Stimulated activated naive B cell treated with anti-CD40 and anti-IgM and Interleukin-4, amounts not matched to agents 10 μg/mL and 1 μg/mL and 100 μg/mL, for 72 hours (primary cell): Measurements from ENCODE around the gene IL10RA.

Experiments
- ATAC-seq, 2 donors: fragments of 150-1000 bp; cut with Tn5 transposase; replicated peaks; 2 replicates each; pipeline ENCODE4 v1.10.0; 2021; ENCODE audit warnings: moderate library complexity in 1 of 2
- DNase-seq: peaks from one replicate; pipeline ENCODE4 v3.0.0; 2021
- H3K27ac Mint-ChIP-seq: one replicate; pipeline ENCODE4 v1.8.0; 2022; ENCODE audit warnings: mild to moderate bottlenecking, mixed read lengths
- H3K27me3 Mint-ChIP-seq, 2 donors: one replicate each; pipeline ENCODE4 v1.8.0; 2022; ENCODE audit warnings: mixed read lengths in 2 of 2
- H3K36me3 Mint-ChIP-seq, 2 donors: one replicate each; pipeline ENCODE4 v1.8.0; 2022; ENCODE audit warnings: mixed read lengths in 2 of 2, mild to moderate bottlenecking in 1 of 2
- H3K4me1 Mint-ChIP-seq, 2 donors: one replicate each; pipeline ENCODE4 v1.8.0; 2022; ENCODE audit warnings: mixed read lengths in 2 of 2, mild to moderate bottlenecking in 1 of 2
- H3K4me3 Mint-ChIP-seq, 2 donors: one replicate each; pipeline ENCODE4 v1.8.0; 2022; ENCODE audit warnings: mild to moderate bottlenecking in 2 of 2, mixed read lengths in 2 of 2, moderate library complexity in 1 of 2
- H3K9me3 Mint-ChIP-seq, 2 donors: one replicate each; pipeline ENCODE4 v1.8.0; 2022; ENCODE audit warnings: mixed read lengths in 2 of 2, mild to moderate bottlenecking in 1 of 2

IL10RA gene

GRCh38 chr11:118045191-118045590 is 59.0 kb downstream of the IL10RA start:
- Mint-ChIP-seq H3K27me3 (no peaks in the 10 kb centered on the region), H3K4me1 (peaks cover 25 to 50% of the 10 kb centered on the region in 2 donors), H3K27ac (no peak overlapping the region), H3K4me3 (no peak overlapping the region), H3K9me3 (no peaks in the 10 kb centered on the region), H3K36me3 (no peaks in the 10 kb centered on the region)
- DNase-seq (no peak), ATAC-seq (no peak)

DNA sequence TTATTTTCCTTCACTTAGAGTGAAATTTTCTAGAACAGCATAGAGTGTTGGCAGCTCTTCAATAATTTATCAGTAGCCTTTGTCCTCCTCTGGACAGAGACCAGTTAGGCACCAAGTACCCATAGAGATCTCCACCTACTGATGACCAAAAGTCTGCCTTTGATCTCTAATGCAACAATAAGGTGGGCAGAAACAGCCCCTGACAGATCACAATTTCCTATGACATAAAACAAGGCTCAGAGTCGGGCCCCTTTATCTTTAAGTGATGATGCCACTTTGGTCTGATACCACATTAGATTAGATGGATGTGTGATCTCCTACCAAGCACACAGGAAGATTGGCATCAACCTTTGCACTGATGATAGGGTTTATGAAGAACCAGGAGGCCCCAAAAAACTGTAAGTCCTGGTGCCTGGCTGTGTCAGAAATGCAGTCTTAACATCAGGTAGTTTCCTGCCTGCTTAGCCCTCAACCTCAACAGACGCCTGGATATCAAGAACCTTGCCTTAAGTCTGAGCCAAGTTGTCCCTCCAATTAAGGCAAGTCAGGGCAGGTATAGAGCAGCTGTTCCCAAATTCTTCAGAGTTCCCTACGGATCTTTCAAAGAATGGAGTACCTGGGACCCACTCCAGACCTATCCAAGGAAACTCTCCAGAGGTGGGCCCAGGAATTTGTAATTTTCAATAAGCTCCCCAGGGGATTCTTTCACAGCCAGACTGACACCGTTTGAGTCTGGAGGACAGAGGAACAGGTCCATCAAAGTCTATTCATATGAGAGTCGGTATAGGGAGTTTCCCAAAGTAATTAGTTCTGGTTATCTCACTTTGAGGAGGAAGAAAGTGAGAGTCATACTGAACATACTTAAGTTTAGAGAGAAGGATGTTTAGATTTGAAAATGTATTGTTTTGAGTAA is 60.1 kb downstream of the IL10RA start:
- Mint-ChIP-seq H3K27ac (peak overlapping the region; percentile 82), H3K36me3 (no peaks in the 10 kb centered on the region), H3K4me3 (no peak overlapping the region), H3K27me3 (no peaks in the 10 kb centered on the region), H3K9me3 (no peaks in the 10 kb centered on the region), H3K4me1 (peaks cover 29 to 59% of the 10 kb centered on the region in 2 donors)
- ATAC-seq, result peak; percentile 90 to 92
- DNase-seq, result no peak

GRCh38 chr11:118046964-118047700 is 60.9 kb downstream of the IL10RA start:
- no peak overlapping the region for H3K4me3 Mint-ChIP-seq

DNA sequence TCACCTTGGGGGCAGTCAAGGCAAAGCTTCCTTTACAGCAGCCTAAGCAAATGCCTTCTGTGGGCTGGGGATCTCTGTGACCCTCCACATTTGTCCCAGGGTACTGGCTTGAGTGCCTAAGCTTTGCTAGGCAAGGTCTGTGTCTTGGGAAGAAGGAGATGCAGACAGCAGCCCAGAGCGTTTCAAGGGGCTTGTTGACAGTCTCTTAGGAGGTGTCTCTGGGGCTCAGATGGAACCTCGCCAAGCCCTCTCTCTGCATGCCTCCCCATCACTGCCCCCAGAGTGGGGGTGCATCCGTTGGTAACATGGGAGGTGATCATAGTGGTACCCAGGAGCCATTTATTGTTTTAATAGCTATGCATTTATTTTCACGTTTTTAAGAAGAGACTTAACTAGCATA is 61.6 kb downstream of the IL10RA start:
- H3K9me3 Mint-ChIP-seq, result no peaks in the 10 kb centered on the region
- H3K36me3 Mint-ChIP-seq, result no peaks in the 10 kb centered on the region
- no peak overlapping the region for H3K27ac Mint-ChIP-seq
- ATAC-seq (no peak), DNase-seq (no peak)
- peaks cover 39 to 71% of the 10 kb centered on the region in 2 donors for H3K4me1 Mint-ChIP-seq
- no peak overlapping the region for H3K4me3 Mint-ChIP-seq
- no peaks in the 10 kb centered on the region for H3K27me3 Mint-ChIP-seq

More at GRCh38 chr11:118046964-118047700, 60.9 kb downstream of the IL10RA start:
- peaks cover 35 to 68% of the 10 kb centered on the region in 2 donors for H3K4me1 Mint-ChIP-seq
- DNase-seq (no peak), ATAC-seq (peak; percentile 22 to 31)
- no peaks in the 10 kb centered on the region for H3K9me3 Mint-ChIP-seq
- no peaks in the 10 kb centered on the region for H3K27me3 Mint-ChIP-seq
- H3K36me3 Mint-ChIP-seq, result no peaks in the 10 kb centered on the region
- peak overlapping the region; percentile 82 for H3K27ac Mint-ChIP-seq

DNA sequence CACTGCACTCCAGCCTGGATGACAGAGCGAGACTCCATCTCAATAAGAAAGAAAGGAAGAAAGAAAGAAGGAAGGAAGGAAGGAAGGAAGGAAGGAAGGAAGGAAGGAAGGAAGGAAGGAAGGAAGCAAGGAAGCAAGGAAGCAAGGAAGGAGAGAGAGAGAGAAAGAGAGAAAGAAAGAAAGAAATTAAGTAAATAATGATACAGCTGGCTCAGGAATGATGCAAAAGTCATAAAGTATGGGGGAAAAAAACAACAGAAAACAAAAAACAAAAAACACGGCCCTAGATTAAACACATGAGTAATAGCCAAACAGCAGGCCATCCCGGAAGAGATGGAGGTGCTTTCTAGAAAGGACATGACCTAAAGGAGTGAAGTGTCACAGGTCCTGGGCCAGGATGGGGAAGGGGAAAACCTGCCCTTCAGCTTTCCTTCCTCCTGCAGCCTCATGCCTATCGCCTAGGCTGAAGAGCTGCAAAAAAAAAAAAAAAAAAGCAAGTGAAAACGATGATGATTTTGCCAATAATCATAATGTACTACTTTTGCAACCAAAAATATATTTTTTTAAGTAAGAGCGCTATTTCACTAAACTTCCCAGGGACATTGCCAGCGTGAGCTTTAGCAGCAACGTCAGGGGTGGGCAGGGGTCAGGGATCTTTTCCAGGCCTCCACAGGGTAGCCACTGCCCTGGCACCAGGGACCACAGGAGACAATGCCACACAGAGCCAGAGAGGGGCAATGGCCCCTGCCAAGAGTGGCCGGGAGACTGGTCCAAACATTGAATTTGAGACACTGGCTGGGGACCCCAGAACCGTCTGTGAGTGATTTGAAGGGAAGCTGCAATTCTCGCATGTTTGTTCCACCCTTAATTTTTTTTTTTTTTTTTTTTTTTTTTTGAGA is 62.5 kb downstream of the IL10RA start:
- Mint-ChIP-seq H3K9me3 (no peaks in the 10 kb centered on the region), H3K27me3 (no peaks in the 10 kb centered on the region), H3K36me3 (no peaks in the 10 kb centered on the region), H3K27ac (peak overlapping the region; percentile 16), H3K4me3 (no peak overlapping the region), H3K4me1 (peaks cover 40 to 77% of the 10 kb centered on the region in 2 donors)
- DNase-seq, result no peak
- ATAC-seq, result no peak

DNA sequence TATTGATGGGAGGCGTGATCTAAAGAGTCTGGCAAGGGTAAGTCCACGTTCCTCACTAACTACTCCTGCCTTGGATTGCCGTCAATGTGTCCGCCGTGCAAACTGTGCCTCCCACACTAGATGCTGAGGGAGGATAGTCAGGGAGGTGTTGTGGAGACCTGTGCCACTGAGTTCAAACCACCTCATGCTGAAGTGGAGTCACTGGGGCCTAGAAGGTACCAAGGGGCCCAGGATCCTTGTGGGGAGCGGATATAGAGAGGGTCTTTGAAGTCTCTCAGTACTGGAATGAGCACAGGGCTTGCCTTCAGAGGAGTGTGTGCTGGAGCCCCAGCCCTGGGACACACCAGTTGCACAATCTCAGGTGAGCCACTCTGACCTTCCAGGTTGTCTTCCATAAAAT is 63.6 kb downstream of the IL10RA start:
- ATAC-seq (no peak), DNase-seq (no peak)
- H3K4me3 Mint-ChIP-seq, result no peak overlapping the region
- no peaks in the 10 kb centered on the region for H3K27me3 Mint-ChIP-seq
- H3K27ac Mint-ChIP-seq, result peak overlapping the region; percentile 62
- H3K4me1 Mint-ChIP-seq, result peaks cover 39 to 74% of the 10 kb centered on the region in 2 donors
- H3K36me3 Mint-ChIP-seq, result no peaks in the 10 kb centered on the region
- no peaks in the 10 kb centered on the region for H3K9me3 Mint-ChIP-seq

DNA sequence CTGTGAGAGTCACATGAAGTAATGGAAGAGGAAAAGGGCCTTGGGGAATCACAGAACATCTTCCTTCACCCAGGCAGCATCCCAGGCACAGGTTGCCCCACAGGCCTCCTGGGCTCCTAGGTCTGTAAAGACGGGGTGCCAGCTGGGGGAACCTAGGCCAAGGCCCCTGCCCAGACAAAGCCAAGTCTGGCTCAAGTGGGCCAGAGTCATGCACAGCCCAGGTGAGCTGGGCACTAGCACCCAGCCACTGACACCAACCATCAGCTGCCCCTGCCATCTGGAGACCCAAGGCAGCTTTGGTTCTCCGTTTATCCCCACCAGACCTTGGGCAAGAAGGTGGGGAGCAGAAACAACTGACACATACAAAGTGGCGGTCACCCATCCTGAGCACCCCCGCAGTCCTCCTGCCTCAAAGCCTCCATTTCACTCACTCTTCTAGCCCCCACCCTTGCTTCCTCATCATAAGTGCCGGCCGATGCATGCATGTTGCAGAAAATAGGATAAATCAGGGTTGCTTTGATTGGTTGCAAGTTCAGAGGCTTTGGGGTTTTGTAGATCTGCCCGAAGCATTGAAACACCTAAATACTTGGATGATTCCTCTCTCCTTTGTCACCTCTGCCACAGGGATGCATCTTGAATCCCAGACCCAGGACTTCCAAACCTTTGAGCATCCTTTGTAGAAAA is 64.2 kb downstream of the IL10RA start:
- H3K4me3 Mint-ChIP-seq, result no peak overlapping the region
- ATAC-seq, result no peak
- H3K27ac Mint-ChIP-seq, result no peak overlapping the region
- H3K9me3 Mint-ChIP-seq, result no peaks in the 10 kb centered on the region
- H3K4me1 Mint-ChIP-seq, result peaks cover 38 to 68% of the 10 kb centered on the region in 2 donors
- H3K36me3 Mint-ChIP-seq, result no peaks in the 10 kb centered on the region
- H3K27me3 Mint-ChIP-seq, result no peaks in the 10 kb centered on the region
- no peak for DNase-seq
